Stimulated activated effector memory CD8-positive, alpha-beta T cell treated with anti-CD3 and anti-CD28 coated beads, Interleukin-12 subunit alpha, Interleukin-12 subunit beta, amount 100 ng/mL, for 72 hours (primary cell): ENCODE data around the gene EOLA1.
"Not testable (repeated sequence)": the region's sequence is repeated elsewhere in the genome, so short reads cannot be mapped to it uniquely, and the experiment has no call there.

Experiments used
- ATAC-seq: fragments of 150-1000 bp; cut with Tn5 transposase; 2 replicates; pipeline ENCODE4 v1.10.0; 2021
- DNase-seq, 2 donors: peaks; one replicate each; pipeline ENCODE4 v3.0.0; 2021 to 2022; ENCODE audit warnings: low spot score in 2 of 2
- H3K27ac Mint-ChIP-seq: one replicate; pipeline ENCODE4 v1.8.0; 2022; ENCODE audit warnings: mild to moderate bottlenecking, mixed read lengths
- H3K36me3 Mint-ChIP-seq: one replicate; pipeline ENCODE4 v1.8.0; 2022; ENCODE audit warnings: mild to moderate bottlenecking, mixed read lengths
- H3K4me1 Mint-ChIP-seq: one replicate; pipeline ENCODE4 v1.8.0; 2022; ENCODE audit warnings: mixed read lengths
- H3K4me3 Mint-ChIP-seq: one replicate; pipeline ENCODE4 v1.8.0; 2022; ENCODE audit warnings: mild to moderate bottlenecking, mixed read lengths
- H3K9me3 Mint-ChIP-seq: one replicate; pipeline ENCODE4 v1.8.0; 2022; ENCODE audit warnings: mixed read lengths

The EOLA1 gene

DNA sequence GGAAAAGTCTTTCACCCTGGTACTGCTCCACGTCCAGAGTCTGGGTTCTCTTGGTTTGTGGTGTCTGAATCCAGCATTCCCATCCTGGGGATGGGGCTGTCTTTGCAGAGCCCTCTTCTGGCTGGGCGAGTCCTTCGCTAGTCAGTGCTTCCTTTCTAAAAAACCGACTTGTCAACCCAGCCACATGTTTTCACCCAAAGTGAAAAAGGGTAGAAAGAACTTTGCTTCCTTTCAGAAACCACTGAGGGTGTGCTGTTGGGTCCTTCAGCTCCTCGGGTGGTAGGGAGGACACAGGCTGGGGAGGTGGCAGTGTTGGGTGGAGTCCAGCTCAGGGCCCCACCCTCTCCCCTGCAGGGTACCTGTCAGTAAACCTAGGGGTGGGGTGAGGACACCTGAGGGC, 14.9 kb upstream of the EOLA1 start:
- peak; percentile 76 for ATAC-seq
- Mint-ChIP-seq H3K27ac (peak overlapping the region; percentile 83), H3K4me1 (peaks cover 25% of the 10 kb centered on the region), H3K4me3 (peak overlapping the region; percentile 42)
- not testable (repeated sequence) for DNase-seq, H3K36me3 Mint-ChIP-seq, H3K9me3 Mint-ChIP-seq

DNA sequence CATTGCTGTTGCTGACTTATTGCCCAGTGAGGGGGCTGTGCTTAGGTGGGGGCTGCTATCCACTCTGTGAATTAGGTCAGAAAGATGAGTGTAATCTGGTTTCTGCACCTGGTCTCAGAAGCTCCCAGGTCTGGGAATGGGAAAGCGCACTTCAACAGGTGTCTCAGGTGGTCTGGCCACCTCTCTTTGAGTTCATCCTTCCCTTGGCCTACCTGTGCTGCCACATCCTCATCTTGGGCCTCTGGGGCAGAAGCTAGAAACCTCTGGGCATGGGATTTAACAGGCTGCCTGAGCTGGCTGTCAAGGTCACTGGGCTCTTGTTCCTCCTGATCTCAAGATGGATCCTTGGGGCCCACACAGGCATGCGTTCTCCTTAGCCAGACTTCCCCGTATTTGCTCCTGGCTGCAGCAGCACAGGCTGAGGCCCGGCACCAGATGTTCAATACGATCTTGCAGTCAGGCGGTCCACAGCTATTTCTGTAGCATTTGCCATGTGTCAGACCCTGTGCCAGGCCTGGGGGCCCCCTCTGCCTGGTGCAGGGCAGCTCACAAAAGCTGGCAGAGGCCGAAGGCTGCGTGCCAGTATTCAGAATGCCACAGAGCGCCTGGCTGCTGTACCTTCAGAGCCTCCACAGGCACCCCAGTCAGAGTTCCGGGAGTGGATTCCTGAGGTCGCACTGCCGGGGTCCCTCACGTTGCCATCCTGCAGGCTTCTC, 14.3 kb upstream of the EOLA1 start:
- peaks cover 24% of the 10 kb centered on the region for H3K4me1 Mint-ChIP-seq
- peak overlapping the region; percentile 42 for H3K4me3 Mint-ChIP-seq
- ATAC-seq, DNase-seq, H3K9me3 Mint-ChIP-seq, H3K36me3 Mint-ChIP-seq: not testable (repeated sequence)
- H3K27ac Mint-ChIP-seq = peak overlapping the region; percentile 83

DNA sequence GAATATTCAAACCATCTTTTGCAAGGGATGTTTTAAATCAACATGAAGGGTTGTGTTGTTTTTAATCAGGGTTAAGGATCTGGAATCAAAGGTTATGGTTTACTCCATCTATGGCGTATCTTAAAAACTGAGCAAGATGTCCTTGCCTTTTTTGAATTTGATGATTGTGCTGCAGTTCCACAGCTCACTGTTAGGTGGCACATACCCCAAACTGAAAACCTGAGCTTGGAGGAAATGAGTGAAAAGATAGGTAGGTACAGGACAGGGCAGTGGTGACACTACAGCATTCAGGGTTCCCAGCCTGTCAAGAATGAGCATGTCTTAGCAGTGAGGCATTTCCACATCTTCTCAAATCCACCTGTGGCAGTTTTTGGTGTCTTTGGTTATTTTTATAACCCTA, 13.1 kb upstream of the EOLA1 start:
- DNase-seq = no peak
- peak; percentile 54 for ATAC-seq
- Mint-ChIP-seq H3K4me3 (no peak overlapping the region), H3K36me3 (peaks cover 5% of the 10 kb centered on the region), H3K4me1 (peaks cover 26% of the 10 kb centered on the region), H3K27ac (no peak overlapping the region), H3K9me3 (no peaks in the 10 kb centered on the region)

DNA sequence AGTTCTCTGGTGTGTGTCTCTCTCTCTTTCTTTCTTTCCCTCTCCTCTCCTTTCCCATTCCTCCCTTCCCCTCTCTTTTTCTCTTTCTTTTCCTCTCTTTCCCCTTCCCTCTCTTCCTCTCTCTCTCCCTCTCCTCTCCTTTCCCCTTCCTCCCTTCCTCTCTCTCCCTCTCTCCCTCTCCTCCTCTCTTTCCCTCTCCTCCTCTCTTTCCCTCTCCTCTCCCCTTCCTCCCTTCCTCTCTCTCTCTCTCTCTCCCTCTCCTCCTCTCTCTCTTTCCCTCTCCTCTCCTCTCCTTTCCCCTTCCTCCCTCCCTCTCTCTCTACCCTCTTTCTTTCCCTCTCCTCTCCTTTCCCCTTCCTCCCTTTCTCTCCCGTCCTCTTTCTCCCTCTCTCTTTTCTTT, 12.4 kb upstream of the EOLA1 start:
- Mint-ChIP-seq H3K36me3 (peaks cover 5% of the 10 kb centered on the region), H3K27ac (no peak overlapping the region), H3K4me3 (no peak overlapping the region), H3K4me1 (peaks cover 23% of the 10 kb centered on the region), H3K9me3 (no peaks in the 10 kb centered on the region)
- no peak for ATAC-seq
- DNase-seq = no peak

DNA sequence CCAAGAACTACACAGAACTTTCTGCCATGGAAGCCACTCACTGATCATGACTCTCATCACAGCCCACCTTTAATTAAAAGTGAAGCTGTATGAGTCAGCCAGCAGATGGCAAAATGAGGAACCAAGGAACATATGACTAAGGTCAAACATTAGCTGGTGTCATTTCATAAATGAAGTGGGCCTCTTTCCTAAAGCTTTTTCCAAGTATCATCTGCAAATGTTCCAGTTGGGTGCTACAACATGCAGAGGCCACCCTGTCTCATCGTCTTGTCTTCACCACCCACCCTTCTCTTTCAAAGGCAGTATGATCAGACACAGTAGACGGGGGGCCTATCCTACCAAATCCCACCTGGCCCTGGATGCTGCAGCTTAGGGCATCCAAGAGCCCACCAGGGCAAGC, 9.2 kb upstream of the EOLA1 start:
- H3K4me1 Mint-ChIP-seq = peaks cover 18% of the 10 kb centered on the region
- ATAC-seq = peak; percentile 79
- no peak for DNase-seq
- peaks cover 5% of the 10 kb centered on the region for H3K36me3 Mint-ChIP-seq
- H3K27ac Mint-ChIP-seq = peak overlapping the region; percentile 71
- no peaks in the 10 kb centered on the region for H3K9me3 Mint-ChIP-seq
- H3K4me3 Mint-ChIP-seq = no peak overlapping the region

DNA sequence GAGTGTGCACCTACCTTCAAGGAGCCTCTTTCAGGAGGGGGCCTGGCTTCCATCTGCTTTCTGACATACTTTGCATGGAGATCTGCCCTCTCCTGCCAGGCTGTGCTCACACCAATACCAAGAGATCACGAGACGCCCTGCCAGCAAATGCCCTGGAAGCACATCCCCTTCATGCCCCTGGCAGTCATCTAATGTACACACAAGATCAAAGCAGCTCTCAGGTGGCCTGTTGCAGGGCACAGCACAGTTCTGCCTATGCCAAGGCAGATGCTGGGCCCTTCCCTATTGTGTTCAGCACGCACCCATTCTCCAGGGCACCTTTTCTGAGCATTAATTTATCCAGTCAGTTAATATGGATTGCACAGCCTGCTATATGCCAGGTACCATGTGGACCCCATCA, 7.9 kb upstream of the EOLA1 start:
- not testable (repeated sequence) for H3K27ac Mint-ChIP-seq, DNase-seq, H3K36me3 Mint-ChIP-seq, H3K9me3 Mint-ChIP-seq, ATAC-seq, H3K4me3 Mint-ChIP-seq
- H3K4me1 Mint-ChIP-seq = peaks cover 18% of the 10 kb centered on the region

GRCh38 chrX:149533999-149534398, 6.8 kb upstream of the EOLA1 start:
- ATAC-seq, H3K36me3 Mint-ChIP-seq, H3K27ac Mint-ChIP-seq, H3K9me3 Mint-ChIP-seq, DNase-seq, H3K4me3 Mint-ChIP-seq: not testable (repeated sequence)
- peaks cover 22% of the 10 kb centered on the region for H3K4me1 Mint-ChIP-seq

DNA sequence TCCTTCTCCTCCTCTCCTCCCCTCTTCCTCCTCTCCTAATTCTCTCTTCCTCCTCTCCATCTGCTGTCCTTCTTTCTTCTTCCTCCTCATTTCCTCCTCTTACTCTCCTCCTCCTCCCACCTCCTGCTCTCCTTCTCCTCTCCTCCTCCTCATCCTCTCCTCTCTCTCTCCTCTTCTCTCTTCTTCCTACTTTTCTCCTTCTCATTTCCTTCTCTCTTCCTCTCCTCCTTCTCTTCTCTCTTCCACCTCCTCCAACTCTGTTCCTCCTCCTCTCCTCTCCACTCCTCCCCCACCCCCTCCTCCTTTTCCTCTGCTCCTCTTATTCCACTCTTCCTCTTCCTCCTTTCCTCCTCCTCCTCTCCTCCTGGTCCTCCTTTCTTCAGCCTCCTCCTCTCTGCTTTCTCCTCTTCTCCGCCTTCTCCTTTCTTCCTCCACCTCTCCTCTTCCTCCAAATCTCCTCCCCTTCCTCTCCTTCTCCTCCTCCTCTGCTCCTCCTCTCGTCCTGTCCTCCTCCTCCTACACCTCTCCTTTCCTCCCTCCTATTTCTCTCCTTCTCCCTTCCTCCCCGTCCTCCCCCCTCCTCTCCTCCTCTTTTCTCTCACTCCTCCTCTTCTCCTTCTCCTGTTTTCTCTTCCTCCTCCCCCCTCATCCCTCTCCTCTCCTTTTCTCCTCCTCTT, 5.7 kb upstream of the EOLA1 start:
- H3K4me3 Mint-ChIP-seq, H3K9me3 Mint-ChIP-seq, ATAC-seq, DNase-seq: not testable (repeated sequence)
- H3K36me3 Mint-ChIP-seq = peaks cover 12% of the 10 kb centered on the region
- H3K4me1 Mint-ChIP-seq = peaks cover 30% of the 10 kb centered on the region
- H3K27ac Mint-ChIP-seq = peak overlapping the region; percentile 88

- not testable (repeated sequence) for H3K4me3 Mint-ChIP-seq, DNase-seq, ATAC-seq, H3K9me3 Mint-ChIP-seq, H3K27ac Mint-ChIP-seq, H3K36me3 Mint-ChIP-seq
- H3K4me1 Mint-ChIP-seq = peaks cover 15% of the 10 kb centered on the region
Measured at GRCh38 chrX:149537474-149537873, 3.3 kb upstream of the EOLA1 start.

DNA sequence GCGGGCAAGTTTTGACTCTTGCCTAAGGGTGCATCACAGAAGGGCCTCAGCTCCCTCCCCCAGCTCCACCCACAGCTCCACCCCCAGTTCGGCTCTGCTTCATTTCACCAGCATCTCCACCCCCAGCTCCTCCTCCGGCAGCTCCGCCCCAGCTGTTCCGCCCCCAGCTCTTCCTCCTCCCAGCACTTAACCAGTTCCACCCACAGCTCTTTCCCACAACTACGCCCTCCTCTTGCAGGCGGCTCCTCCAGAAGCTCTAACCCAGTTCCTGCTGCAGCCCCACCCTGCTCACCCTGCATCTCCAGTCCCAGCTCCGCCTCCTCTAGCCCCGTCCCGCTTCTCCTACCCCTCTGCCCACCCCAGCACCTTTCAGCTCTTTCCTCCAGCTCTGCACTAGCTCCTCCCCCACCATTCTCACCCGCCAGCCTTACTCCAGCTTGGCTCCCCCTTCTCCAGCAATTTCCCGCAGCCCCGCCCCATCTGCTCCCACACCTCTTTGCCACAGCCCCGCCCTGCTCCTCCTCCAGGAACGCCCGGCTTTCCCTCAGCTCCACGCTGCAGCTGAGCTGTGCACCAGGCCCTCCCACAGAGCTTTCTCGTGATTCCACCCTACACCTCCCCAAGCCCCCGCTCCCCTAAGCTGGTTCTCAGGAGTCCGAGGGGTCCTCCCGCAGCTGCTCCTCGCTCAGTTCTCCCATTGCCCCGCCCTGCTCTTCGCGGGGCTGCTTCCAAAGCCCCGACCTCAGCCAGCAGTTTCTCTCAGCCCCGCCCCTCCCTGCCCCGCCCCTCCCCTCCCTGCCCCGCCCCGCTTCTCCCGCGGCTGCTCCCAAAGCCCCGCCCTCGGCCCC, 1.3 kb upstream of the EOLA1 start:
- Mint-ChIP-seq H3K27ac (peak overlapping the region; percentile 99), H3K36me3 (peaks cover 7% of the 10 kb centered on the region), H3K9me3 (no peaks in the 10 kb centered on the region), H3K4me3 (peak overlapping the region; percentile 85), H3K4me1 (peaks cover 12% of the 10 kb centered on the region)
- peak; percentile 70 for ATAC-seq
- DNase-seq = peak; percentile 58 to 88

GRCh38 chrX:149540131-149540620, 636 bp upstream of the EOLA1 start:
- peaks cover 12% of the 10 kb centered on the region for H3K4me1 Mint-ChIP-seq
- DNase-seq = peak in 1 of 2 donors; percentile 78
- peak overlapping the region; percentile 85 for H3K4me3 Mint-ChIP-seq
- peak; percentile 56 for ATAC-seq
- no peaks in the 10 kb centered on the region for H3K9me3 Mint-ChIP-seq
- peaks cover 7% of the 10 kb centered on the region for H3K36me3 Mint-ChIP-seq
- peak overlapping the region; percentile 99 for H3K27ac Mint-ChIP-seq

DNA sequence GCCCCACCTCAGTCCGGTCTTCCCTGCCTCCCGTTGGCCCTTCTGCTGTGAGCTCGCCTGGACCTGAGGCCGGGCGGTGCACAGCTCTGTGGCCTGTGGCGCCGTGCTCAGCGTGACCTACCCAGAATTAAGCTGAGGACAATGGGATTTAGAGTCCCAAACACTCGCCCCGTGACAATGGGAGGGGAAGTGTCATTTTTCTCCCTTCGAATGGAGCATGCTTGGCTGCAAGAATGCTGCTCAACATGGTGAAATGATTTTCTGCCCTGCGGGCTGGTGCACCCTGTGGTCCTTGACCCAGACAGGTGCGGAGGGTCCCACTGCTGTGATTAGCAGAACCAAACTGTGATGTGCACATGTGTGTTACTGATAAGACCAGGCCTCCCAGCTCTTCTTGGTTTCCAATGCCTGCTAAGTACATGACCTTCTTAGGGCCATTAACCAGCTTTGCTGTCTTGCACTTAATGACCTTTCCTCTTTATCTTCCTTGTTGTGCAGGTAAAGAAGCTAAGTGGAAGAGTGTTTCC, 772 bp downstream of the EOLA1 start:
- Mint-ChIP-seq H3K36me3 (peaks cover 16% of the 10 kb centered on the region), H3K4me1 (peaks cover 12% of the 10 kb centered on the region), H3K9me3 (no peaks in the 10 kb centered on the region), H3K27ac (peak overlapping the region; percentile 99), H3K4me3 (peak overlapping the region; percentile 85)
- no peak for ATAC-seq
- no peak for DNase-seq

GRCh38 chrX:149545545-149546543, 5.0 kb downstream of the EOLA1 start:
- H3K4me3 Mint-ChIP-seq, DNase-seq, H3K27ac Mint-ChIP-seq, H3K4me1 Mint-ChIP-seq, ATAC-seq, H3K9me3 Mint-ChIP-seq, H3K36me3 Mint-ChIP-seq: not testable (repeated sequence)

DNA sequence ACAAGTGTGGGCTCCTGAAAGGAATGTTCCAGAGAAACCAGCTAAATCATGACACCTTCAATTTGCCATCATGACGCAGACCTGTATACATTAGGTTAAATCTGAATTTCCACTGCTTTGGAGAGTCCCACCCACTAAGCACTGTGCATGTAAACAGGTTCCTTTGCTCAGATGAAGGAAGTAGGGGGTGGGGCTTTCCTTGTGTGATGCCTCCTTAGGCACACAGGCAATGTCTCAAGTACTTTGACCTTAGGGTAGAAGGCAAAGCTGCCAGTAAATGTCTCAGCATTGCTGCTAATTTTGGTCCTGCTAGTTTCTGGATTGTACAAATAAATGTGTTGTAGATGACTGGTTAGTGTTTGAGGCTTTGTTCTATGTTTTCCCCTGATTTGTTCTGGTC, 6.2 kb downstream of the EOLA1 start:
- H3K36me3 Mint-ChIP-seq, ATAC-seq, H3K4me1 Mint-ChIP-seq, H3K27ac Mint-ChIP-seq, H3K4me3 Mint-ChIP-seq, H3K9me3 Mint-ChIP-seq, DNase-seq: not testable (repeated sequence)
